Brain microvascular endothelial cell (primary cell): Measurements from ENCODE around the gene ZNF423.

ENCODE experiments used
- DNase-seq: peaks from one replicate; pipeline ENCODE4 v3.0.0-alpha.2; 2020
- H3K27ac ChIP-seq: fragments of 250-450 bp; sonication (Bioruptor Pico); 2 replicates; pipeline ENCODE4 v1.5.1; 2020; ENCODE audit warnings: mild to moderate bottlenecking, moderate library complexity
- H3K27me3 ChIP-seq: fragments of 250-450 bp; sonication (Bioruptor Pico); replicated peaks from 2 replicates; pipeline ENCODE4 v1.5.1; 2020; ENCODE audit warnings: mild to moderate bottlenecking
- H3K36me3 ChIP-seq: fragments of 250-450 bp; sonication (Bioruptor Pico); replicated peaks from 2 replicates; pipeline ENCODE4 v1.5.1; 2020; ENCODE audit warnings: mild to moderate bottlenecking
- H3K4me3 ChIP-seq: 2 replicates; pipeline ENCODE4 v1.5.1; 2011; ENCODE audit warnings: low read depth, mild to moderate bottlenecking, control low read depth, low read length, moderate library complexity
- CTCF ChIP-seq: IDR thresholded peaks from 2 replicates; pipeline ENCODE4 v1.5.1; 2011; ENCODE audit warnings: low read depth, mild to moderate bottlenecking, moderate library complexity, low read length, control low read depth, inconsistent platforms; ENCODE audit errors: missing control alignments
- in situ Hi-C: cut with HindIII; loops from 2 replicates; pipeline ENCODE4 v1.10.0; 2017; ENCODE audit warnings: low sequenced_read_pairs, low pct_ligation_motif_present

The ZNF423 gene

GRCh38 chr16:49602976-49603310 lies 253.0 kb downstream of the ZNF423 start:
- DNase-seq: no peak
- TF ChIP-seq CTCF: no peak
- in situ Hi-C loops: no loop called here
- H3K4me3 ChIP-seq: no peak overlapping the region
- H3K36me3 ChIP-seq: no peaks in the 10 kb centered on the region
- H3K27ac ChIP-seq: no peak overlapping the region
- H3K27me3 ChIP-seq: no peaks in the 10 kb centered on the region

- Histone ChIP-seq H3K27me3 (no peaks in the 10 kb centered on the region), H3K36me3 (no peaks in the 10 kb centered on the region), H3K27ac (no peak overlapping the region), H3K4me3 (no peak overlapping the region)
- in situ Hi-C loops: no loop called here
- TF ChIP-seq CTCF: no peak
- DNase-seq: no peak
Measured at GRCh38 chr16:49602201-49602975, 253.5 kb downstream of the ZNF423 start.

- DNase-seq: no peak
- Histone ChIP-seq H3K36me3 (no peaks in the 10 kb centered on the region), H3K4me3 (no peak overlapping the region), H3K27ac (no peak overlapping the region), H3K27me3 (no peaks in the 10 kb centered on the region)
- in situ Hi-C loops: no loop called here
- TF ChIP-seq CTCF: no peak
Measured at GRCh38 chr16:49601576-49601975, 254.3 kb downstream of the ZNF423 start.

- Histone ChIP-seq H3K4me3 (no peak overlapping the region), H3K27me3 (no peaks in the 10 kb centered on the region), H3K27ac (no peak overlapping the region), H3K36me3 (no peaks in the 10 kb centered on the region)
- no peak for DNase-seq
- no peak for TF ChIP-seq CTCF
- in situ Hi-C loops: no loop called here
Measured at GRCh38 chr16:49600976-49601375, 254.9 kb downstream of the ZNF423 start.

- in situ Hi-C loops: no loop called here
Measured at GRCh38 chr16:49600536-49600935, 255.4 kb downstream of the ZNF423 start.

More at GRCh38 chr16:49600536-49600935, 255.4 kb downstream of the ZNF423 start:
- no peaks in the 10 kb centered on the region for H3K27me3 ChIP-seq
- no peak overlapping the region for H3K4me3 ChIP-seq
- TF ChIP-seq CTCF: no peak
- H3K27ac ChIP-seq: no peak overlapping the region
- no peaks in the 10 kb centered on the region for H3K36me3 ChIP-seq
- DNase-seq: no peak
